ENCODE data around the gene ZNF407.

- TF ChIP-seq, protein P1, sequence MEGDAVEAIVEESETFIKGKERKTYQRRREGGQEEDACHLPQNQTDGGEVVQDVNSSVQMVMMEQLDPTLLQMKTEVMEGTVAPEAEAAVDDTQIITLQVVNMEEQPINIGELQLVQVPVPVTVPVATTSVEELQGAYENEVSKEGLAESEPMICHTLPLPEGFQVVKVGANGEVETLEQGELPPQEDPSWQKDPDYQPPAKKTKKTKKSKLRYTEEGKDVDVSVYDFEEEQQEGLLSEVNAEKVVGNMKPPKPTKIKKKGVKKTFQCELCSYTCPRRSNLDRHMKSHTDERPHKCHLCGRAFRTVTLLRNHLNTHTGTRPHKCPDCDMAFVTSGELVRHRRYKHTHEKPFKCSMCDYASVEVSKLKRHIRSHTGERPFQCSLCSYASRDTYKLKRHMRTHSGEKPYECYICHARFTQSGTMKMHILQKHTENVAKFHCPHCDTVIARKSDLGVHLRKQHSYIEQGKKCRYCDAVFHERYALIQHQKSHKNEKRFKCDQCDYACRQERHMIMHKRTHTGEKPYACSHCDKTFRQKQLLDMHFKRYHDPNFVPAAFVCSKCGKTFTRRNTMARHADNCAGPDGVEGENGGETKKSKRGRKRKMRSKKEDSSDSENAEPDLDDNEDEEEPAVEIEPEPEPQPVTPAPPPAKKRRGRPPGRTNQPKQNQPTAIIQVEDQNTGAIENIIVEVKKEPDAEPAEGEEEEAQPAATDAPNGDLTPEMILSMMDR (IDR thresholded peaks at IDR 0.05) = no peak
- no peak for TF ChIP-seq POLR2A (IDR thresholded peaks at IDR 0.05)
These were observed 276.7 kb downstream of the ZNF407 start for GRCh38 chr18:74874351-74874750.

All from heart left ventricle (tissue), 13 donors.